Metanephros (tissue), 1 donor: ENCODE measurements around the gene GSPT2. TPM values are rescaled to one million over a fixed set of nuclear protein-coding genes. Genes with fewer than 3 reads are reported as not detected.

Experiments used
- total RNA-seq: library from RNA; depleted of rRNA; stranded (reverse); fragments of >200 nt; gene quantifications from one replicate; pipeline ENCODE4 v1.2.3, GENCODE V29; 2014

The GSPT2 gene
- total RNA-seq: 9.0 TPM

GRCh38 chrX:51743179-51743957 lies at the start of gene GSPT2:
Gene GSPT2 (plus strand): TSS chrX:51743442. CDS start chrX:51743627, 185 bp downstream.

DNA sequence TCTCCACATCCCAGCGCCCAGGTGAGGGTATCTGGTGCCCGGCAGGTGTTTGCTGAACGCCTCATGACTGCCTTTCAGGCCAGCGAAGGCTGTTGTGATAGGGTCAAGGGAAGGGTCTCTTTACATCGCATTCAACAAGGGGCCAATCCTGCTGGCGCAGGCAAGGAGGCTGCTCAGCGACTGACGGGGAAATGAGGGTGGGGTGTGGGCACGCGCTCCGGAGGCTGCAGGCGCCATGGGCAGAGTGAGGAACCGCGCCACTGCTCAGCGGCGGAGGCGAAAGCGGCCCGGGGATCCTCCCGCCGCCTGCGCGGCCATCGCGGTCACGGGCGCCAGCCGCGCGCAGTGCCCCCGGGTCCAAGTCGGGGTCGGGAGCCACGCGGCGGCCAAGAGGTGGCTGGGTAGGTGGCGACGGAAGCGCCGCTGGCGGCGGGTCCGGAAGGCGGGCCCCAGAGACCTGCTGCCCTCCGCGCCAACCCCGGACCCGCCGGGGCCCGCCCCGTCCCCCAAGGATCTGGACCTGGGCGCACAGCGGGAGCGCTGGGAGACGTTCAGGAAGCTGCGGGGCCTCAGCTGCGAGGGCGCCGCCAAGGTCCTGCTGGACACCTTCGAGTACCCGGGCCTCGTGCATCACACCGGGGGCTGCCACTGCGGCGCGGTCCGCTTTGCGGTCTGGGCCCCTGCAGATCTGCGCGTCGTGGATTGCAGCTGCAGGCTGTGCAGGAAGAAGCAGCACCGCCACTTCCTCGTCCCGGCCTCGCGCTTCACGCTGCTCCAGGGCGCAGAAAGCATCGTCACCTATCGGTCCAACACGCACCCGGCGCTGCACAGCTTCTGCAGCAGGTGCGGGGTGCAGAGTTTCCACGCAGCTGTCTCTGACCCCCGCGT lies 32.7 kb upstream of the GSPT2 start, which contains the start of gene CENPVL1:
CENPVL1 (plus strand) TSS at position 236 of the 888 bp plus-strand sequence; CDS start at position 236, 0 bp downstream.

Other genes with a start within 250 kb of the GSPT2 start
- 7.1 TPM for gene NUDT11, start 246.8 kb upstream of the GSPT2 start, total RNA-seq
- gene CENPVL3, start 124.5 kb upstream of the GSPT2 start, total RNA-seq: 0.70 TPM
- 0.18 TPM for gene CENPVL2, start 60.6 kb upstream of the GSPT2 start, total RNA-seq
- 0.18 TPM for gene CENPVL1, start 32.9 kb upstream of the GSPT2 start, total RNA-seq
- 128 TPM for gene MAGED1, start 150.2 kb downstream of the GSPT2 start, total RNA-seq